NT2/D1 (cell line): Measurements from ENCODE around the gene CARMIL1.

ENCODE experiments used
- YY1 ChIP-seq: IDR thresholded peaks from 2 replicates; pipeline ENCODE4 v1.6.1; 2011; ENCODE audit not compliant: insufficient read length, insufficient read depth
- ZNF274 ChIP-seq: IDR thresholded peaks from 2 replicates; pipeline ENCODE4 v1.6.1; 2011; ENCODE audit warnings: mild to moderate bottlenecking, low read depth, low read length

DNA sequence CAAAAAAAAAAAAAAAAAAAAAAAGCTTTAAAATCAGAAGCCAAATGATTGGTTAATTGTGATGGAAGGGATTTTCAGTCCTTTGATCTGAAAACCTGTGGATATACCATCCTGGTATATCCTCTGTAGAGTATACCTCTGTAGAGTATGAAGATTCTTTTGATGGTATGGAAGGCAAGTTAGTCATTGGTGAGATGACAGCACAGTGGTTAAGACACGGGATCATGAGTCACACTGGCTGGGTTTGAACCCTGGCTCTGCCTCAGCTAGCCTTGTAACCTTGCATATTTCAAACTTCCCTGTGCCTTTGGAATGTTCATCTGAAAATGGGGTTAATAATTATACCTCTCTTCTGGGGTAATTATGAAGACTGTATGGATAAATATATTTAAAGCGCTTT is 179.3 kb downstream of the CARMIL1 start:
- TF ChIP-seq ZNF274 (no peak), YY1 (no peak)
